Measurements from ENCODE around the gene TBX15.

GRCh38 chr1:118989878-118990378 is 1.8 kb upstream of the TBX15 start:
- TF ChIP-seq POLR2A (IDR thresholded peaks at IDR 0.05), result no peak
- no peak for TF ChIP-seq CTCF (IDR thresholded peaks at IDR 0.05)
